ENCODE data around the gene IL32. TPM values are rescaled to one million over a fixed set of nuclear protein-coding genes. Genes with fewer than 3 reads are reported as not detected.

The IL32 gene
- total and polyA plus RNA-seq, 9 of the 15 experiments (the other 6 are each of a cell fraction or from before 2014, with no cell fraction given), result 0.21 to 2.2 (median 0.37) TPM; not detected in 3

- TF ChIP-seq, protein P1, sequence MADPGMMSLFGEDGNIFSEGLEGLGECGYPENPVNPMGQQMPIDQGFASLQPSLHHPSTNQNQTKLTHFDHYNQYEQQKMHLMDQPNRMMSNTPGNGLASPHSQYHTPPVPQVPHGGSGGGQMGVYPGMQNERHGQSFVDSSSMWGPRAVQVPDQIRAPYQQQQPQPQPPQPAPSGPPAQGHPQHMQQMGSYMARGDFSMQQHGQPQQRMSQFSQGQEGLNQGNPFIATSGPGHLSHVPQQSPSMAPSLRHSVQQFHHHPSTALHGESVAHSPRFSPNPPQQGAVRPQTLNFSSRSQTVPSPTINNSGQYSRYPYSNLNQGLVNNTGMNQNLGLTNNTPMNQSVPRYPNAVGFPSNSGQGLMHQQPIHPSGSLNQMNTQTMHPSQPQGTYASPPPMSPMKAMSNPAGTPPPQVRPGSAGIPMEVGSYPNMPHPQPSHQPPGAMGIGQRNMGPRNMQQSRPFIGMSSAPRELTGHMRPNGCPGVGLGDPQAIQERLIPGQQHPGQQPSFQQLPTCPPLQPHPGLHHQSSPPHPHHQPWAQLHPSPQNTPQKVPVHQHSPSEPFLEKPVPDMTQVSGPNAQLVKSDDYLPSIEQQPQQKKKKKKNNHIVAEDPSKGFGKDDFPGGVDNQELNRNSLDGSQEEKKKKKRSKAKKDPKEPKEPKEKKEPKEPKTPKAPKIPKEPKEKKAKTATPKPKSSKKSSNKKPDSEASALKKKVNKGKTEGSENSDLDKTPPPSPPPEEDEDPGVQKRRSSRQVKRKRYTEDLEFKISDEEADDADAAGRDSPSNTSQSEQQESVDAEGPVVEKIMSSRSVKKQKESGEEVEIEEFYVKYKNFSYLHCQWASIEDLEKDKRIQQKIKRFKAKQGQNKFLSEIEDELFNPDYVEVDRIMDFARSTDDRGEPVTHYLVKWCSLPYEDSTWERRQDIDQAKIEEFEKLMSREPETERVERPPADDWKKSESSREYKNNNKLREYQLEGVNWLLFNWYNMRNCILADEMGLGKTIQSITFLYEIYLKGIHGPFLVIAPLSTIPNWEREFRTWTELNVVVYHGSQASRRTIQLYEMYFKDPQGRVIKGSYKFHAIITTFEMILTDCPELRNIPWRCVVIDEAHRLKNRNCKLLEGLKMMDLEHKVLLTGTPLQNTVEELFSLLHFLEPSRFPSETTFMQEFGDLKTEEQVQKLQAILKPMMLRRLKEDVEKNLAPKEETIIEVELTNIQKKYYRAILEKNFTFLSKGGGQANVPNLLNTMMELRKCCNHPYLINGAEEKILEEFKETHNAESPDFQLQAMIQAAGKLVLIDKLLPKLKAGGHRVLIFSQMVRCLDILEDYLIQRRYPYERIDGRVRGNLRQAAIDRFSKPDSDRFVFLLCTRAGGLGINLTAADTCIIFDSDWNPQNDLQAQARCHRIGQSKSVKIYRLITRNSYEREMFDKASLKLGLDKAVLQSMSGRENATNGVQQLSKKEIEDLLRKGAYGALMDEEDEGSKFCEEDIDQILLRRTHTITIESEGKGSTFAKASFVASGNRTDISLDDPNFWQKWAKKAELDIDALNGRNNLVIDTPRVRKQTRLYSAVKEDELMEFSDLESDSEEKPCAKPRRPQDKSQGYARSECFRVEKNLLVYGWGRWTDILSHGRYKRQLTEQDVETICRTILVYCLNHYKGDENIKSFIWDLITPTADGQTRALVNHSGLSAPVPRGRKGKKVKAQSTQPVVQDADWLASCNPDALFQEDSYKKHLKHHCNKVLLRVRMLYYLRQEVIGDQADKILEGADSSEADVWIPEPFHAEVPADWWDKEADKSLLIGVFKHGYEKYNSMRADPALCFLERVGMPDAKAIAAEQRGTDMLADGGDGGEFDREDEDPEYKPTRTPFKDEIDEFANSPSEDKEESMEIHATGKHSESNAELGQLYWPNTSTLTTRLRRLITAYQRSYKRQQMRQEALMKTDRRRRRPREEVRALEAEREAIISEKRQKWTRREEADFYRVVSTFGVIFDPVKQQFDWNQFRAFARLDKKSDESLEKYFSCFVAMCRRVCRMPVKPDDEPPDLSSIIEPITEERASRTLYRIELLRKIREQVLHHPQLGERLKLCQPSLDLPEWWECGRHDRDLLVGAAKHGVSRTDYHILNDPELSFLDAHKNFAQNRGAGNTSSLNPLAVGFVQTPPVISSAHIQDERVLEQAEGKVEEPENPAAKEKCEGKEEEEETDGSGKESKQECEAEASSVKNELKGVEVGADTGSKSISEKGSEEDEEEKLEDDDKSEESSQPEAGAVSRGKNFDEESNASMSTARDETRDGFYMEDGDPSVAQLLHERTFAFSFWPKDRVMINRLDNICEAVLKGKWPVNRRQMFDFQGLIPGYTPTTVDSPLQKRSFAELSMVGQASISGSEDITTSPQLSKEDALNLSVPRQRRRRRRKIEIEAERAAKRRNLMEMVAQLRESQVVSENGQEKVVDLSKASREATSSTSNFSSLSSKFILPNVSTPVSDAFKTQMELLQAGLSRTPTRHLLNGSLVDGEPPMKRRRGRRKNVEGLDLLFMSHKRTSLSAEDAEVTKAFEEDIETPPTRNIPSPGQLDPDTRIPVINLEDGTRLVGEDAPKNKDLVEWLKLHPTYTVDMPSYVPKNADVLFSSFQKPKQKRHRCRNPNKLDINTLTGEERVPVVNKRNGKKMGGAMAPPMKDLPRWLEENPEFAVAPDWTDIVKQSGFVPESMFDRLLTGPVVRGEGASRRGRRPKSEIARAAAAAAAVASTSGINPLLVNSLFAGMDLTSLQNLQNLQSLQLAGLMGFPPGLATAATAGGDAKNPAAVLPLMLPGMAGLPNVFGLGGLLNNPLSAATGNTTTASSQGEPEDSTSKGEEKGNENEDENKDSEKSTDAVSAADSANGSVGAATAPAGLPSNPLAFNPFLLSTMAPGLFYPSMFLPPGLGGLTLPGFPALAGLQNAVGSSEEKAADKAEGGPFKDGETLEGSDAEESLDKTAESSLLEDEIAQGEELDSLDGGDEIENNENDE (IDR thresholded peaks at IDR 0.05; ENCODE audit: low read depth, low read length), result no peak
- TF ChIP-seq ZNF253 (CRISPR knock-in tag; conservative IDR thresholded peaks at IDR 0.05), result no peak
- TF ChIP-seq CTCF (IDR thresholded peaks at IDR 0.05 in 2 of 3, conservative IDR thresholded peaks at IDR 0.05 in 1 of 3; ENCODE audit: insufficient read depth in 2 of 3, low read depth in 1 of 3, low read length in 3 of 3), result no peak
- TF ChIP-seq CREM (IDR thresholded peaks at IDR 0.05; ENCODE audit: low read depth), result peak; percentile 66
- TF ChIP-seq ZBTB11 (CRISPR knock-in tag; IDR thresholded peaks at IDR 0.05), result no peak
- TF ChIP-seq, protein P2, sequence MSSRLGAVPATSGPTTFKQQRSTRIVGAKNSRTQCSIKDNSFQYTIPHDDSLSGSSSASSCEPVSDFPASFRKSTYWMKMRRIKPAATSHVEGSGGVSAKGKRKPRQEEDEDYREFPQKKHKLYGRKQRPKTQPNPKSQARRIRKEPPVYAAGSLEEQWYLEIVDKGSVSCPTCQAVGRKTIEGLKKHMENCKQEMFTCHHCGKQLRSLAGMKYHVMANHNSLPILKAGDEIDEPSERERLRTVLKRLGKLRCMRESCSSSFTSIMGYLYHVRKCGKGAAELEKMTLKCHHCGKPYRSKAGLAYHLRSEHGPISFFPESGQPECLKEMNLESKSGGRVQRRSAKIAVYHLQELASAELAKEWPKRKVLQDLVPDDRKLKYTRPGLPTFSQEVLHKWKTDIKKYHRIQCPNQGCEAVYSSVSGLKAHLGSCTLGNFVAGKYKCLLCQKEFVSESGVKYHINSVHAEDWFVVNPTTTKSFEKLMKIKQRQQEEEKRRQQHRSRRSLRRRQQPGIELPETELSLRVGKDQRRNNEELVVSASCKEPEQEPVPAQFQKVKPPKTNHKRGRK (tag; IDR thresholded peaks at IDR 0.05), result no peak
Measured at GRCh38 chr16:3029491-3030221, 35.8 kb upstream of the IL32 start (continued).
